Measurements from ENCODE around the gene TNPO3. TPM values are rescaled to one million over a fixed set of nuclear protein-coding genes. Genes with fewer than 3 reads are reported as not detected.

The TNPO3 gene
- total RNA-seq, 1 experiment from 2014 or later = 59.2 TPM

- no peak for DNase-seq
- TF ChIP-seq CTCF (conservative IDR thresholded peaks at IDR 0.05) = no peak
- TF ChIP-seq EZH2 (IDR thresholded peaks at IDR 0.05; ENCODE audit: low read depth) = no peak
- no TSS peak for BruUV-seq (replicated peaks)
- no peak overlapping the region for H3K4me2 ChIP-seq
- H3K9me2 ChIP-seq (ENCODE audit: insufficient read depth) = no peaks in the 10 kb centered on the region
- H3K4me3 ChIP-seq = no peak overlapping the region
- H2AFZ ChIP-seq = no peak overlapping the region
- no peaks in the 10 kb centered on the region for H3K79me2 ChIP-seq (ENCODE audit: low read depth)
- no peaks in the 10 kb centered on the region for H3F3A ChIP-seq (ENCODE audit: insufficient read depth, low read depth)
- H3K27me3 ChIP-seq (ENCODE audit: insufficient read depth, low read depth) = peaks cover 10% of the 10 kb centered on the region
- no peaks in the 10 kb centered on the region for H3K9me3 ChIP-seq (ENCODE audit: insufficient read depth, low read depth)
- POLR2A ChIA-PET (ENCODE audit: unreplicated experiment) = no interaction called here
- H3K27ac ChIP-seq = no peak overlapping the region
- no peaks in the 10 kb centered on the region for H3K36me3 ChIP-seq (ENCODE audit: low read depth)
- no peaks in the 10 kb centered on the region for H3K4me1 ChIP-seq (replicated peaks; ENCODE audit: insufficient read depth)
- CTCF ChIA-PET = no interaction called here
- no peaks in the 10 kb centered on the region for H4K20me1 ChIP-seq (ENCODE audit: insufficient read depth)
- intact Hi-C loops (cut with micrococcal nuclease; ENCODE audit: unreplicated experiment) = no loop called here
Observed at GRCh38 chr7:128909625-128910568, 145.0 kb downstream of the TNPO3 start.

GRCh38 chr7:128908750-128909624 lies 145.9 kb downstream of the TNPO3 start:
- H2AFZ ChIP-seq = no peak overlapping the region
- no peak overlapping the region for H3K4me2 ChIP-seq
- no peaks in the 10 kb centered on the region for H3K9me2 ChIP-seq (ENCODE audit: insufficient read depth)
- H3K9me3 ChIP-seq (ENCODE audit: insufficient read depth, low read depth) = no peaks in the 10 kb centered on the region
- 0 out of 2 replicates have a peak, but pooled peaks cover 2% of the 10 kb centered on the region for H3K27me3 ChIP-seq (ENCODE audit: insufficient read depth, low read depth)
- POLR2A ChIA-PET (ENCODE audit: unreplicated experiment) = no interaction called here
- intact Hi-C loops (cut with micrococcal nuclease; ENCODE audit: unreplicated experiment) = no loop called here
- H3K36me3 ChIP-seq (ENCODE audit: low read depth) = no peaks in the 10 kb centered on the region
- no peaks in the 10 kb centered on the region for H3K79me2 ChIP-seq (ENCODE audit: low read depth)
- TF ChIP-seq EZH2 (IDR thresholded peaks at IDR 0.05; ENCODE audit: low read depth) (no peak), CTCF (conservative IDR thresholded peaks at IDR 0.05) (no peak)
- no peak for DNase-seq
- BruUV-seq (replicated peaks) = no TSS peak
- H3K27ac ChIP-seq = no peak overlapping the region
- H3F3A ChIP-seq (ENCODE audit: insufficient read depth, low read depth) = no peaks in the 10 kb centered on the region
- H4K20me1 ChIP-seq (ENCODE audit: insufficient read depth) = no peaks in the 10 kb centered on the region
- H3K4me1 ChIP-seq (replicated peaks; ENCODE audit: insufficient read depth) = peaks cover 6% of the 10 kb centered on the region
- no peak overlapping the region for H3K4me3 ChIP-seq
- CTCF ChIA-PET = no interaction called here

DNA sequence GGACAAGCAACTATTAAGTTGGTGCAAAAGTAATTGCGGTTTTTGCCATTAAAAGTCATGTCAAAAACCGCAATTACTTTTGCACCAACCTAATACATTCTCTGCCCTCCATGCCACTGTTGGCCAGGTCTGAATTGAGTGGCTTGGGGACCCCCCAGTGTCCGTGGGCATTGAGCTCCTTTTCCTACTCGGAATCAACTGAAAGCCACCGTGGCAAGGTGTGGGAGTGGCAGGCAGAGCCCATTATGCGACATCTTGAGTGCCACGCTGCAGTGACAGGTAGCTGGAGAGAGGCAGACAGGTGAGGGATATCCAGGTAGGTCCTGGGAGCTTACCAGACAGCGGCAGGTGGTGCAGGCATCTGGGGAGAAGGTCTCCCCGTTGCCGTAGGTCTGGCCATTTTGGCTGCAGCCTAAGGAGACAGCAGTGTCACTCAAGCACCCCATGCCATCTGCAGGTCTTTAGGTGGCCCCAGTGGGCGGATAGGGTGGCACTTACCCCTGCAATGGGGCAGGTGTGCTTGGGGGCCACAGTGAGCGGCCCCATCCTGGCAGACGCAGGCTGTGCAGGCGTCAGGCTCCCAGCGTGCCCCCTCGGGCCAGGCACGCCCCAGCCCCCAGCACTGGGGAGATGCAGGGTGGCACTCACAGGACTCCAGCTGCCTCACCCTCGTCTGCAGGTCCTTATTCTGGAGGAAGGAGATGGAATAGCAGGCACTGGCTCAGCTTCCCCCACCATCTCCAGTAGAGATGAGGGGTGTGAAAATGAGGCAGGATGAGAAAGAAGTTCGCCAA lies 147.9 kb downstream of the TNPO3 start:
- DNase-seq = no peak
- BruUV-seq (replicated peaks) = no TSS peak
- H3K4me3 ChIP-seq = no peak overlapping the region
- no peak overlapping the region for H3K4me2 ChIP-seq
- peaks cover 16% of the 10 kb centered on the region; the same call in 1 of the 2 replicates for H3F3A ChIP-seq (ENCODE audit: insufficient read depth, low read depth)
- no peaks in the 10 kb centered on the region for H3K9me3 ChIP-seq (ENCODE audit: insufficient read depth, low read depth)
- H3K9me2 ChIP-seq (ENCODE audit: insufficient read depth) = no peaks in the 10 kb centered on the region
- H3K27ac ChIP-seq = no peak overlapping the region
- ChIA-PET CTCF (interaction anchor here (0.7 kb wide), 1 partner anchor 263 kb away, joined by 6 read pairs; no protein-coding TSS in a partner anchor), POLR2A (ENCODE audit: unreplicated experiment) (interaction anchor here (0.6 kb wide), 1 partner anchor 145 kb away, joined by 3 read pairs; no protein-coding TSS in a partner anchor)
- H2AFZ ChIP-seq = no peak overlapping the region
- peaks cover 26% of the 10 kb centered on the region for H3K4me1 ChIP-seq (replicated peaks; ENCODE audit: insufficient read depth)
- no peaks in the 10 kb centered on the region for H3K36me3 ChIP-seq (ENCODE audit: low read depth)
- TF ChIP-seq EZH2 (IDR thresholded peaks at IDR 0.05; ENCODE audit: low read depth) (no peak), CTCF (conservative IDR thresholded peaks at IDR 0.05) (no peak)
- H3K27me3 ChIP-seq (ENCODE audit: insufficient read depth, low read depth) = no peaks in the 10 kb centered on the region
- H4K20me1 ChIP-seq (ENCODE audit: insufficient read depth) = no peaks in the 10 kb centered on the region
- H3K79me2 ChIP-seq (ENCODE audit: low read depth) = no peaks in the 10 kb centered on the region
- intact Hi-C loops (cut with micrococcal nuclease; ENCODE audit: unreplicated experiment) = no loop called here
